Mucosa of descending colon (tissue), 3 donors: ENCODE measurements around the gene FMNL1. TPM values are rescaled to one million over a fixed set of nuclear protein-coding genes. Genes with fewer than 3 reads are reported as not detected.

ENCODE experiments used
- ATAC-seq: fragments of 200-7000 bp; cut with Tn5 transposase; one replicate; pipeline ENCODE4 v1.9.1; 2020; ENCODE audit warnings: mild to moderate bottlenecking, moderate library complexity
- DNase-seq, 3 donors: peaks; one replicate each; pipeline ENCODE4 v3.0.0-alpha.2; 2020
- H3K36me3 ChIP-seq: fragments of 200-600 bp; one replicate; pipeline ENCODE4 v1.8.0; 2021; ENCODE audit warnings: low read depth, mild to moderate bottlenecking
- H3K4me1 ChIP-seq: fragments of 200-600 bp; one replicate; pipeline ENCODE4 v1.8.0; 2021; ENCODE audit warnings: low read depth, mild to moderate bottlenecking
- H3K4me3 ChIP-seq: fragments of 200-600 bp; one replicate; pipeline ENCODE4 v1.8.0; 2021; ENCODE audit warnings: mild to moderate bottlenecking
- H3K9me3 ChIP-seq: fragments of 200-600 bp; one replicate; pipeline ENCODE4 v1.8.0; 2021; ENCODE audit warnings: mild to moderate bottlenecking
- intact Hi-C, 2 donors: fragments of 100-400 bp; cut with DNase I in 1 of 2; cut with micrococcal nuclease in 1 of 2; formaldehyde crosslinking; loops; one replicate each; pipeline versions ENCODE4 v1.11.0 to v1.11.1; 2022; cut with DNase I, micrococcal nuclease
- total RNA-seq, 3 donors: library from RNA; stranded (reverse); fragmentation: NEBNext Ultra II Directional in 2 of 3; extraction: Animal tissue kit (Norgen Biotek cat#: 25700) in 2 of 3; gene quantifications; one replicate each; pipeline versions ENCODE4 v1.2.1 to v1.2.4, GENCODE V29; 2021 to 2023
- TF ChIP-seq, protein P1 (sequence below): fragments of 200-600 bp; IDR thresholded peaks from one replicate; pipeline ENCODE4 v1.8.0; 2022; ENCODE audit warnings: antibody characterized with exemption, mild to moderate bottlenecking
- donor health status: DM: no; HTN: no; CAD: no; lungs with moderate emphysema.
- donor health status: DM: no; HTN: no; CAD: no.
- donor health status: DM: no; HTN: yes; CAD: no.

Gene FMNL1
- total RNA-seq, 3 donors from 2014 or later = 7.4 to 18.1 (median 17.3) TPM

GRCh38 chr17:45230787-45231480, 9.2 kb downstream of the FMNL1 start:
- Histone ChIP-seq H3K4me3 (no peak overlapping the region), H3K9me3 (no peaks in the 10 kb centered on the region), H3K36me3 (no peaks in the 10 kb centered on the region), H3K4me1 (peaks cover 16% of the 10 kb centered on the region)
- TF ChIP-seq, protein P1, sequence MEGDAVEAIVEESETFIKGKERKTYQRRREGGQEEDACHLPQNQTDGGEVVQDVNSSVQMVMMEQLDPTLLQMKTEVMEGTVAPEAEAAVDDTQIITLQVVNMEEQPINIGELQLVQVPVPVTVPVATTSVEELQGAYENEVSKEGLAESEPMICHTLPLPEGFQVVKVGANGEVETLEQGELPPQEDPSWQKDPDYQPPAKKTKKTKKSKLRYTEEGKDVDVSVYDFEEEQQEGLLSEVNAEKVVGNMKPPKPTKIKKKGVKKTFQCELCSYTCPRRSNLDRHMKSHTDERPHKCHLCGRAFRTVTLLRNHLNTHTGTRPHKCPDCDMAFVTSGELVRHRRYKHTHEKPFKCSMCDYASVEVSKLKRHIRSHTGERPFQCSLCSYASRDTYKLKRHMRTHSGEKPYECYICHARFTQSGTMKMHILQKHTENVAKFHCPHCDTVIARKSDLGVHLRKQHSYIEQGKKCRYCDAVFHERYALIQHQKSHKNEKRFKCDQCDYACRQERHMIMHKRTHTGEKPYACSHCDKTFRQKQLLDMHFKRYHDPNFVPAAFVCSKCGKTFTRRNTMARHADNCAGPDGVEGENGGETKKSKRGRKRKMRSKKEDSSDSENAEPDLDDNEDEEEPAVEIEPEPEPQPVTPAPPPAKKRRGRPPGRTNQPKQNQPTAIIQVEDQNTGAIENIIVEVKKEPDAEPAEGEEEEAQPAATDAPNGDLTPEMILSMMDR = no peak
- intact Hi-C loops = no loop called here
- ATAC-seq (no peak), DNase-seq (peak in 1 of 3 donors; percentile 15)

DNA sequence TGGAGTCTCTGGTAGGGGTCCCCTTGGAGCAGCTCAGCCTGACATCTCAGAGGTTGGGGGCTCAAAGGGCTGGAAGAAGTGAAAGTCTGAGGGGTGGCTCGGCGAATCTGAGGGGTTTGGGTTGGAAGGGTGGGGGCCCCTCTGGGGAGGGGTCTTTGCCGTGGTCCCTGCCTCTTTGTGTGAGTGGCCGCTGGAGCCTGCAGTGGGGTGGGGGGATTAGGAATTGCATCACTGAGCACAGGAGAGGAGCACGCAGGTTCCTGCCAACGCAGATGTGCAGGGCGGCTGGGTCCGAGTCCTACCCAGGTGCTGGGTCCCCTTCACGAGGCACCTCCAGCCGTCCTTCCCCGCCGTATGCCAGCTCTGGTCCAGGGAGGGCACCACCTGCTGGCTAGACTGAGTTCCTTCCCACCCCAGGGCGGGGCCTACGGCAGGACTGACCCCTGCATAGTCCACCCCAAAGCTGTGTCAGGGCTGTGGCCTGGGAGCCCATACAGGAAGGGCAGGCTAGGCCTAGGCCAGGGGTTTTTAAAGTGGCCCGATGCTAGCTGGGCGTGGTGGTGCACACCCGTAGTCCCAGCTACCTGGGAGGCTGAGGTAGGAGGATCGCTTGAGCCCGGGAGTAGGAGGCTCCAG, 9.9 kb downstream of the FMNL1 start:
- Histone ChIP-seq H3K36me3 (no peaks in the 10 kb centered on the region), H3K4me1 (peaks cover 15% of the 10 kb centered on the region), H3K4me3 (no peak overlapping the region), H3K9me3 (no peaks in the 10 kb centered on the region)
- intact Hi-C loops = no loop called here
- ATAC-seq (peak; percentile 10), DNase-seq (peak in 1 of 3 donors; percentile 50)
- TF ChIP-seq, protein P1 = no peak

DNA sequence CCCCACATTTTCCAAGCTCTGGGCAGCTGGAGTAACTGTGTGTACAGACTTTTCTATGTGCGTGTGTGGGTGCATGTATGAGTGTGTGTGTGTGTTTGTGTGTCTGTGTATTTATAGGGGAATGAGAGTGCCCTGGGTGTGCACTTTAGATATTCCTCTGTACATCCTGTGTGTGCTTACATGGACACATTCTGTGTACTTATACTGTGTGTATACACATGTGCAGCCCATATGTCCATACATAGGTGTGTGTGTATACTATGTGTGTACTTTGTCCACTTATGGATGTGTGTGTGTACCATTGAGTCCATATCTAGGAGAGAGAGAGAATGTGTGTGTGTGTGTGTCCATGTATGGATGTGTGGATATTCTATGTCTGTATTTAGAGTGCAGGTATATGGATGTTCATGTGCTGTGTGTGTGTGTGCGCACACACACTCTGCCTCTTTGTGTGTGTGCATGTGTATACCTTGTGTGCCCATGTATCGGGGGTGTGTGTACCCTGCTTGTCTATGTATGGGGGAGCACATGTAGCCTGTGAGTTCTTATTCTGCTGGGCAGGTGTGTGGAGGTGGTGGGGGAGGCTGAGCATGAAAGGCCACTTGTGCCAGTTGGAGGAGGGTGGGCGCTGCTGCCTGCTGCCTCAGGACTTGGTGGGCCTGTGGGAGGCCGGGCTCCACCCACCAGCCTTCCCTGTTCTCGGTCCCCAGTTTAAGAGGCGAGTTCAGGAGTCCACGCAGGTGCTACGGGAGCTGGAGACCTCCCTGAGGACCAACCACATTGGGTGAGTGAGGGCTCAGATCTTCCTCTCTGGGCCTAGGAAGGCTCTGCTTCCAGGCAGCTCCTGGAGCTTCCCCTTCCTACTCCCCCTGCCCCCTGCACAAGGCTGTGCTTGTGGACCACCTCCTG, 11.1 kb downstream of the FMNL1 start:
- no peaks in the 10 kb centered on the region for H3K9me3 ChIP-seq
- DNase-seq (no peak), ATAC-seq (no peak)
- H3K4me3 ChIP-seq = no peak overlapping the region
- intact Hi-C loops = no loop called here
- TF ChIP-seq, protein P1 = no peak
- H3K36me3 ChIP-seq = no peaks in the 10 kb centered on the region
- H3K4me1 ChIP-seq = peaks cover 13% of the 10 kb centered on the region

- intact Hi-C loops = no loop called here
- H3K36me3 ChIP-seq = no peaks in the 10 kb centered on the region
These were observed 11.8 kb downstream of the FMNL1 start for GRCh38 chr17:45233423-45233924.

More at GRCh38 chr17:45233423-45233924, 11.8 kb downstream of the FMNL1 start:
- no peak for ATAC-seq
- TF ChIP-seq, protein P1 = no peak
- DNase-seq = no peak
- no peaks in the 10 kb centered on the region for H3K9me3 ChIP-seq
- no peak overlapping the region for H3K4me3 ChIP-seq
- H3K4me1 ChIP-seq = peaks cover 9% of the 10 kb centered on the region
